Endodermal cell (in vitro differentiated cells): ENCODE measurements around the gene PRRX2. TPM values are rescaled to one million over a fixed set of nuclear protein-coding genes. Genes with fewer than 3 reads are reported as not detected.

Experiments
- DNase-seq: peaks from one replicate; pipeline ENCODE4 v3.0.0-alpha.2; 2017
- H3K27ac ChIP-seq: 2 replicates; pipeline ENCODE4 v1.5.1; 2013; ENCODE audit warnings: mild to moderate bottlenecking, low read depth, low read length, moderate library complexity
- H3K27me3 ChIP-seq: 2 replicates; pipeline ENCODE4 v1.6.1; 2013; ENCODE audit warnings: mild to moderate bottlenecking, low read length, moderate library complexity; ENCODE audit not compliant: insufficient read depth, control insufficient read depth, poor library complexity, severe bottlenecking
- H3K36me3 ChIP-seq: 2 replicates; pipeline ENCODE4 v1.7.0; 2013; ENCODE audit warnings: mild to moderate bottlenecking, low read length, moderate library complexity; ENCODE audit not compliant: control insufficient read depth, insufficient read depth
- H3K4me1 ChIP-seq: one replicate; pipeline ENCODE4 v1.7.0; 2013; ENCODE audit warnings: low read length; ENCODE audit not compliant: control insufficient read depth, insufficient read depth
- H3K4me3 ChIP-seq: 2 replicates; pipeline ENCODE4 v1.5.1; 2013; ENCODE audit warnings: mild to moderate bottlenecking, low read length, moderate library complexity
- H3K9ac ChIP-seq: 2 replicates; pipeline ENCODE4 v1.6.1; 2013; ENCODE audit warnings: mild to moderate bottlenecking, low read length, moderate library complexity; ENCODE audit not compliant: poor library complexity, severe bottlenecking; ENCODE audit errors: extremely low read depth
- H3K9me3 ChIP-seq: 2 replicates; pipeline ENCODE4 v1.6.1; 2013; ENCODE audit warnings: mild to moderate bottlenecking, low read length, moderate library complexity; ENCODE audit not compliant: control insufficient read depth
- H3K27ac Mint-ChIP-seq: 2 replicates; pipeline ENCODE4 v1.8.0; 2020; ENCODE audit warnings: mixed read lengths
- H3K27me3 Mint-ChIP-seq: 2 replicates; pipeline ENCODE4 v1.8.0; 2021; ENCODE audit warnings: mild to moderate bottlenecking, mixed read lengths; ENCODE audit not compliant: insufficient read depth
- H3K36me3 Mint-ChIP-seq: 2 replicates; pipeline ENCODE4 v1.8.0; 2020; ENCODE audit warnings: low read depth, mixed read lengths
- H3K4me1 Mint-ChIP-seq: 2 replicates; pipeline ENCODE4 v1.8.0; 2020; ENCODE audit warnings: mixed read lengths
- H3K4me3 Mint-ChIP-seq: 2 replicates; pipeline ENCODE4 v1.8.0; 2020; ENCODE audit warnings: mild to moderate bottlenecking, moderate library complexity, mixed read lengths
- H3K9me3 Mint-ChIP-seq: 2 replicates; pipeline ENCODE4 v1.8.0; 2020; ENCODE audit warnings: mild to moderate bottlenecking, mixed read lengths
- CTCF ChIP-seq: fragments of 200-600 bp; sonication (generic); conservative IDR thresholded peaks from 2 replicates; pipeline ENCODE4 v1.5.0; 2021; ENCODE audit warnings: antibody characterized with exemption, mild to moderate bottlenecking
- WGBS, 2 experiments: methylation state at CpG; one replicate each; pipeline versions ENCODE4 v1.1.5 to v1.1.7; 2013; ENCODE audit warnings: missing lambda C conversion rate in 2 of 2, mixed read lengths in 1 of 2; ENCODE audit not compliant: insufficient coverage in 1 of 2, insufficient read length in 1 of 2; 5-methylcytosine and 5-hydroxymethylcytosine counted together
- total RNA-seq, 2 donors: library from RNA; stranded (reverse); fragmentation: NEBNext Ultra II Directional in 1 of 2; extraction: Animal tissue kit (Norgen Biotek cat#: 25700) in 1 of 2; gene quantifications; 2 replicates in 1 of 2; 3 replicates in 1 of 2; pipeline ENCODE4 v1.2.1, GENCODE V29; 2021

Gene PRRX2
- total RNA-seq, 2 donors from 2014 or later: 1.0 to 3.8 TPM

- Histone ChIP-seq H3K4me1 (no peaks in the 10 kb centered on the region), H3K4me3 (no peak overlapping the region), H3K36me3 (no peaks in the 10 kb centered on the region), H3K9me3 (no peaks in the 10 kb centered on the region), H3K9ac (no peak overlapping the region), H3K27me3 (peaks cover 43% of the 10 kb centered on the region), H3K27ac (no peak overlapping the region)
- no peaks in the 10 kb centered on the region for H3K9me3 Mint-ChIP-seq
- H3K27me3 Mint-ChIP-seq: peaks cover 39% of the 10 kb centered on the region
- H3K4me3 Mint-ChIP-seq: no peak overlapping the region
- TF ChIP-seq CTCF: no peak
- no peak for DNase-seq
- H3K36me3 Mint-ChIP-seq: no peaks in the 10 kb centered on the region
- no peak overlapping the region for H3K27ac Mint-ChIP-seq
- 85 to 91% methylated on average over 5 to 11 of the region's 11 CpGs for WGBS, 2 experiments
- peaks cover 7% of the 10 kb centered on the region for H3K4me1 Mint-ChIP-seq
Measured at GRCh38 chr9:129667378-129667777, 1.9 kb downstream of the PRRX2 start.

- 90 to 92% methylated on average over 5 to 9 of the region's 9 CpGs for WGBS, 2 experiments
- no peaks in the 10 kb centered on the region for H3K36me3 ChIP-seq
- peaks cover 34% of the 10 kb centered on the region for H3K27me3 Mint-ChIP-seq
- no peak overlapping the region for H3K4me3 ChIP-seq
- peaks cover 38% of the 10 kb centered on the region for H3K27me3 ChIP-seq
- no peaks in the 10 kb centered on the region for H3K36me3 Mint-ChIP-seq
- H3K9me3 Mint-ChIP-seq: no peaks in the 10 kb centered on the region
- H3K4me1 ChIP-seq: no peaks in the 10 kb centered on the region
- no peak for DNase-seq
- H3K27ac ChIP-seq: no peak overlapping the region
- no peak overlapping the region for H3K4me3 Mint-ChIP-seq
- TF ChIP-seq CTCF: no peak
- H3K9me3 ChIP-seq: no peaks in the 10 kb centered on the region
- H3K27ac Mint-ChIP-seq: no peak overlapping the region
- peaks cover 7% of the 10 kb centered on the region for H3K4me1 Mint-ChIP-seq
- H3K9ac ChIP-seq: no peak overlapping the region
Measured at GRCh38 chr9:129667850-129668249, 2.4 kb downstream of the PRRX2 start.

- Mint-ChIP-seq H3K4me3 (no peak overlapping the region), H3K27me3 (peaks cover 24% of the 10 kb centered on the region), H3K36me3 (no peaks in the 10 kb centered on the region), H3K4me1 (peaks cover 7% of the 10 kb centered on the region), H3K9me3 (no peaks in the 10 kb centered on the region), H3K27ac (no peak overlapping the region)
- Histone ChIP-seq H3K4me3 (no peak overlapping the region), H3K9me3 (no peaks in the 10 kb centered on the region), H3K4me1 (no peaks in the 10 kb centered on the region), H3K27ac (no peak overlapping the region), H3K36me3 (no peaks in the 10 kb centered on the region), H3K27me3 (peaks cover 26% of the 10 kb centered on the region), H3K9ac (no peak overlapping the region)
- TF ChIP-seq CTCF: no peak
- no peak for DNase-seq
- 85 to 88% methylated on average over 13 to 17 of the region's 17 CpGs for WGBS, 2 experiments
Measured at GRCh38 chr9:129669141-129669718, 3.8 kb downstream of the PRRX2 start.
